ENCODE results near the gene ZSCAN12. TPM values are rescaled to one million over a fixed set of nuclear protein-coding genes. Genes with fewer than 3 reads are reported as not detected.
"Not testable (repeated sequence)": the region's sequence is repeated elsewhere in the genome, so short reads cannot be mapped to it uniquely, and the experiment has no call there.

Gene ZSCAN12
- total RNA-seq, 2 donors from 2014 or later = 5.9 to 10.2 TPM

GRCh38 chr6:28408076-28408802, 8.7 kb upstream of the ZSCAN12 start:
- Histone ChIP-seq H3K9me3 (no peaks in the 10 kb centered on the region), H3K4me3 (no peak overlapping the region), H3K36me3 (no peaks in the 10 kb centered on the region), H3K27me3 (replicated peaks; ENCODE audit: insufficient read depth) (no peaks in the 10 kb centered on the region), H3K27ac (no peak overlapping the region), H3K4me1 (replicated peaks) (no peaks in the 10 kb centered on the region)
- TF ChIP-seq POLR2AphosphoS5 (IDR thresholded peaks at IDR 0.05) (no peak), POLR2A (IDR thresholded peaks at IDR 0.05) (no peak), CTCF (IDR thresholded peaks at IDR 0.05) (no peak)
- intact Hi-C loops (cut with DNase I) = no loop called here
- no peak for DNase-seq (ENCODE audit: low spot score)
- 86% methylated on average over 5 of the region's 5 CpGs for WGBS

GRCh38 chr6:28407401-28407800, 7.9 kb upstream of the ZSCAN12 start:
- Histone ChIP-seq H3K4me1 (replicated peaks) (no peaks in the 10 kb centered on the region), H3K27ac (no peak overlapping the region), H3K36me3 (no peaks in the 10 kb centered on the region), H3K27me3 (replicated peaks; ENCODE audit: insufficient read depth) (no peaks in the 10 kb centered on the region), H3K9me3 (no peaks in the 10 kb centered on the region), H3K4me3 (no peak overlapping the region)
- TF ChIP-seq CTCF (IDR thresholded peaks at IDR 0.05) (no peak), POLR2AphosphoS5 (IDR thresholded peaks at IDR 0.05) (no peak), POLR2A (IDR thresholded peaks at IDR 0.05) (no peak)
- DNase-seq (ENCODE audit: low spot score) = no peak
- intact Hi-C loops (cut with DNase I) = no loop called here
- 60% methylated on average over 2 of the region's 2 CpGs for WGBS

GRCh38 chr6:28403923-28404322, 4.4 kb upstream of the ZSCAN12 start:
- H3K27ac ChIP-seq; intact Hi-C loops (cut with DNase I); DNase-seq (ENCODE audit: low spot score); H3K4me1 ChIP-seq (replicated peaks); H3K4me3 ChIP-seq; H3K36me3 ChIP-seq; H3K27me3 ChIP-seq (replicated peaks; ENCODE audit: insufficient read depth); H3K9me3 ChIP-seq: not testable (repeated sequence)
- 91% methylated on average over 5 of the region's 5 CpGs for WGBS

DNA sequence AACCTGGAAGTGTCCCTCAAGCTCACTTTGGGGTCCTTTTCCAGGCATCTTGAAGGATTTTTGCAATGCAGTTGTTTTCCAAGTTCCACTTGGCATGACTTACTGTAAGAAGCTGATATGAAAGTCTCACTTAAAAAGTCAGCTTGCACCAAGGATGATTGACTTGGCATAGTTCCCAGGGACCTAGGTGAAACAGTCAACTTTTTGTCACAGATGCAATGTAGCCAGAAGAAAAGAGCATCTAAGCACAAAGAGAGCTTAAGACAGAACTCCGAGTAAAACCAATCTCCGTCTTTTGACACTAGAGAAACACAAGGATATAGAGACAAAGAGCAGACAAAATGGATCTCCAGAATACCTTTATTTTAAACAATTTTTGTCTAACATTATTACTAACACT, 2.6 kb upstream of the ZSCAN12 start:
- intact Hi-C loops (cut with DNase I) = no loop called here
- no peaks in the 10 kb centered on the region for H3K27me3 ChIP-seq (replicated peaks; ENCODE audit: insufficient read depth)
- WGBS = 54% methylated on average over 2 of the region's 2 CpGs
- TF ChIP-seq CTCF (IDR thresholded peaks at IDR 0.05) (no peak), POLR2A (IDR thresholded peaks at IDR 0.05) (no peak), POLR2AphosphoS5 (IDR thresholded peaks at IDR 0.05) (no peak)
- no peaks in the 10 kb centered on the region for H3K4me1 ChIP-seq (replicated peaks)
- no peak overlapping the region for H3K27ac ChIP-seq
- no peak overlapping the region for H3K4me3 ChIP-seq
- DNase-seq (ENCODE audit: low spot score) = no peak
- no peaks in the 10 kb centered on the region for H3K9me3 ChIP-seq
- no peaks in the 10 kb centered on the region for H3K36me3 ChIP-seq

DNA sequence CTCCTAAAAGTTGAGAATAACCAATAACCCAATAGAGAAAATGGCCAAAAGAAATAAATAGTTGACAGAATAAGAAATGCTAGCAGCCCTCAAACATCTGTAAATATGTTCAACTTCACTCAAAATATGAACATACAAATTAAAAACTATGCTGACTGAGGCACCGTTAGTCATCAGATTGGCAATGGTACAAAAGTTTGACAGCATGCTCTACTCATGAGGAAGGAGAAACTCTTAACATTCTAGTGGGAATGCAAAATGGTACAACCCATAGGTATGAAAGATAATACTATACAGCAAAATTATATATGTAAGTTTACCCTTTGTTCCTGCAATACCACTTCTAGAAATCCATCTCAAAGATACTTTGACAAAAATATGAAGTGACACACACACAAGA, 1.6 kb upstream of the ZSCAN12 start:
- Histone ChIP-seq H3K27ac (no peak overlapping the region), H3K36me3 (no peaks in the 10 kb centered on the region), H3K27me3 (replicated peaks; ENCODE audit: insufficient read depth) (no peaks in the 10 kb centered on the region), H3K4me3 (no peak overlapping the region), H3K9me3 (no peaks in the 10 kb centered on the region), H3K4me1 (replicated peaks) (no peaks in the 10 kb centered on the region)
- WGBS = 88% methylated on average over 1 of the region's 1 CpG
- TF ChIP-seq CTCF (IDR thresholded peaks at IDR 0.05) = no peak
- TF ChIP-seq POLR2AphosphoS5 (IDR thresholded peaks at IDR 0.05) = no peak
- TF ChIP-seq POLR2A (IDR thresholded peaks at IDR 0.05) = no peak
- DNase-seq (ENCODE audit: low spot score) = no peak
- intact Hi-C loops (cut with DNase I) = no loop called here
